Measurements from ENCODE around the gene HSPA2.

Gene HSPA2

DNA sequence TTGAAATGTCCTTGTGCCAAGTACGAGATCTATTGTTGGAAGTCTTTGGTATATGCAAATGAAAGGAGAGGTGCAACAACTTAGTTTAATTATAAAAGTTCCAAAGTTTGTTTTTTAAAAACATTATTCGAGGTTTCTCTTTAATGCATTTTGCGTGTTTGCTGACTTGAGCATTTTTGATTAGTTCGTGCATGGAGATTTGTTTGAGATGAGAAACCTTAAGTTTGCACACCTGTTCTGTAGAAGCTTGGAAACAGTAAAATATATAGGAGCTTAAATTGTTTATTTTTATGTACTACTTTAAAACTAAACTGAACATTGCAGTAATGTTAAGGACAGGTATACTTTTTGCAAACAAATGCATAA is 2.3 kb downstream of the HSPA2 start:
- Histone ChIP-seq H3K14ac (ENCODE audit: low read length in 2 of 2) (no peak overlapping the region), H2BK15ac (ENCODE audit: low read depth, poor library complexity, severe bottlenecking) (no peak overlapping the region), H2BK120ac (ENCODE audit: low read depth, low read length) (no peak overlapping the region), H3K9ac (ENCODE audit: low read length) (no peak overlapping the region), H3K4me1 (ENCODE audit: control insufficient read depth, insufficient read depth, low read depth, low read length) (peaks cover 1% of the 10 kb centered on the region), H3K36me3 (ENCODE audit: control insufficient read depth in 1 of 2, insufficient read depth in 2 of 2, low read depth in 1 of 2, low read length in 2 of 2) (peaks cover 0 to 10% of the 10 kb centered on the region in 2 experiments), H3K27me3 (ENCODE audit: control insufficient read depth in 1 of 2, insufficient read depth in 1 of 2, low read length in 2 of 2) (peaks cover 0 to 28% of the 10 kb centered on the region in 2 experiments), H3K4ac (ENCODE audit: low read depth in 1 of 2, low read length in 2 of 2) (no peak overlapping the region), H3K4me2 (ENCODE audit: low read length, poor library complexity, severe bottlenecking) (no peak overlapping the region), H3K4me3 (ENCODE audit: insufficient read depth in 1 of 2, low read depth in 1 of 2, low read length in 2 of 2) (peak overlapping the region in 1 of 2 experiments; percentile 78), H2BK12ac (ENCODE audit: low read length in 2 of 2) (no peak overlapping the region), H3K79me1 (replicated peaks; ENCODE audit: low read length, poor library complexity, severe bottlenecking) (no peaks in the 10 kb centered on the region), H2AFZ (ENCODE audit: low read depth, low read length) (no peak overlapping the region), H4K91ac (ENCODE audit: low read length) (no peak overlapping the region), H3K9me3 (ENCODE audit: control insufficient read depth, low read length) (peaks cover 8% of the 10 kb centered on the region), H3K23ac (ENCODE audit: low read length in 2 of 2) (no peak overlapping the region), H3K27ac (ENCODE audit: low read length, poor library complexity, severe bottlenecking) (no peak overlapping the region), H2BK5ac (ENCODE audit: low read depth, low read length, poor library complexity, severe bottlenecking) (no peak overlapping the region), H3K18ac (ENCODE audit: low read depth in 1 of 2, low read length in 2 of 2) (no peak overlapping the region), H2AK5ac (ENCODE audit: low read length, severe bottlenecking) (no peak overlapping the region), H4K8ac (ENCODE audit: low read length) (no peak overlapping the region)
- no peak for DNase-seq
- 96% methylated on average over 3 of the region's 4 CpGs for WGBS

DNA sequence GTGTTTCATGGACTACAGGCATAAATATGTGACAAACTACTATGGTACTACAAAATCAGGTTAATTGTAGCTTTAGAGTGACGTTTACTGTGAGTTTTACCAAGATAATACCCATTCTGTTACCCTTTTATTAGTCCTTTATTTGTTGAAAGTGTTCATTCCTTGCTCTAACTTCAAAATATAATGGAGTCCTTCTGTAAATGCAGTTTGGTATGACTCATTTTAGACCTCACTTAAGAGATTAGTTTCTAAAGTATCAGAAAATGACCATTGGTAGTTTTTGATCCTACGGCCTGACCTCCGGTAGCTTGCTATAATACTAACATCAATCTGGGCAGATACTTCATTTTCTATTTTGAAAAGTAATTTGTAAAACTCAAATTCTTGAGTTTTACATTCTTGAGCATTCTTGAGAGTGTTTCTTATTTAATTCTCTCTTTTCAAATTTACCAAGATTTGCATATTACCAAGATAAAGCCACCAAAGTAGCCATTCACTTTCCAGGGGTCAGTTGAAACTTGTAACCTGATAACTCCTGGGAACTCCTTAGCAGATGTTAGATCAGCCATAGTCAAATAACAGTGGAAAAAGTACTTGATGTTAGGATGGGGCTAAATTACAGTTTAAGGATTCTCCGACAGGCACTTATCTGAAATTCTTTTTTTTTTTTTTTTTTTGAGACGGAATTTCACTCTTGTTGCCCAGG is 4.2 kb downstream of the HSPA2 start:
- H2AK5ac ChIP-seq (ENCODE audit: low read length, severe bottlenecking), result no peak overlapping the region
- H2BK12ac ChIP-seq (ENCODE audit: low read length in 2 of 2), result no peak overlapping the region
- no peak overlapping the region for H4K91ac ChIP-seq (ENCODE audit: low read length)
- peaks cover 8% of the 10 kb centered on the region for H3K9me3 ChIP-seq (ENCODE audit: control insufficient read depth, low read length)
- H3K23ac ChIP-seq (ENCODE audit: low read length in 2 of 2), result no peak overlapping the region
- H3K4me1 ChIP-seq (ENCODE audit: control insufficient read depth, insufficient read depth, low read depth, low read length), result peaks cover under 1% of the 10 kb centered on the region
- H2BK5ac ChIP-seq (ENCODE audit: low read depth, low read length, poor library complexity, severe bottlenecking), result no peak overlapping the region
- H3K36me3 ChIP-seq (ENCODE audit: control insufficient read depth in 1 of 2, insufficient read depth in 2 of 2, low read depth in 1 of 2, low read length in 2 of 2), result peaks cover 0 to 10% of the 10 kb centered on the region in 2 experiments
- no peak overlapping the region for H3K4me2 ChIP-seq (ENCODE audit: low read length, poor library complexity, severe bottlenecking)
- no peak overlapping the region for H3K18ac ChIP-seq (ENCODE audit: low read depth in 1 of 2, low read length in 2 of 2)
- H2AFZ ChIP-seq (ENCODE audit: low read depth, low read length), result no peak overlapping the region
- H3K27ac ChIP-seq (ENCODE audit: low read length, poor library complexity, severe bottlenecking), result no peak overlapping the region
- H2BK120ac ChIP-seq (ENCODE audit: low read depth, low read length), result no peak overlapping the region
- no peaks in the 10 kb centered on the region for H3K79me1 ChIP-seq (replicated peaks; ENCODE audit: low read length, poor library complexity, severe bottlenecking)
- peak; percentile 32 for DNase-seq
- H3K4me3 ChIP-seq (ENCODE audit: insufficient read depth in 1 of 2, low read depth in 1 of 2, low read length in 2 of 2), result no peak overlapping the region
- WGBS, result 68% methylated on average over 4 of the region's 5 CpGs
- no peak overlapping the region for H3K4ac ChIP-seq (ENCODE audit: low read depth in 1 of 2, low read length in 2 of 2)
- no peak overlapping the region for H4K8ac ChIP-seq (ENCODE audit: low read length)
- no peak overlapping the region for H3K9ac ChIP-seq (ENCODE audit: low read length)
- peaks cover 0 to 33% of the 10 kb centered on the region in 2 experiments for H3K27me3 ChIP-seq (ENCODE audit: control insufficient read depth in 1 of 2, insufficient read depth in 1 of 2, low read length in 2 of 2)
- H2BK15ac ChIP-seq (ENCODE audit: low read depth, poor library complexity, severe bottlenecking), result no peak overlapping the region
- H3K14ac ChIP-seq (ENCODE audit: low read length in 2 of 2), result no peak overlapping the region

DNA sequence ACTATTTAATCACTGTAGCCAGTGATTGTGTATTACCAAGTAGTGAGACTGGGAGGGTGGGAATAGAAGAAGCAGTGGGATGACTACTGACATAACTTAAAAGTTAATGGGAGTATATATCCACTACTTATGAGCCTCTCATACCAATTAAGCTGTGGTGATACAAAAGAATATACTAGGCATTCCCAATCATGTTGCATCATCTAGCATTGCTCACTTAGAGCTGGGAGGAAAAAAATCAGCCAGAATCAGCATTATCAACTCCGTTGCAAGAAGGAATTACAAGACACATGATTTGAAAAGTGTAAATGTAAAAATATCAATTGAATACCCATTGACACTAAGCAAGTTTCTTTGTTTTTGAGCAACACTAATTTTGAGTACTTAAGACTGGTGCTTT is 8.5 kb downstream of the HSPA2 start:
- WGBS, result no CpG with 5 or more reads among the region's 1 CpG
- Histone ChIP-seq H4K8ac (ENCODE audit: low read length) (no peak overlapping the region), H3K18ac (ENCODE audit: low read depth in 1 of 2, low read length in 2 of 2) (no peak overlapping the region), H3K23ac (ENCODE audit: low read length in 2 of 2) (no peak overlapping the region), H3K4me3 (ENCODE audit: insufficient read depth in 1 of 2, low read depth in 1 of 2, low read length in 2 of 2) (no peak overlapping the region), H3K36me3 (ENCODE audit: control insufficient read depth in 1 of 2, insufficient read depth in 2 of 2, low read depth in 1 of 2, low read length in 2 of 2) (no peaks in the 10 kb centered on the region), H2AFZ (ENCODE audit: low read depth, low read length) (no peak overlapping the region), H3K4me1 (ENCODE audit: control insufficient read depth, insufficient read depth, low read depth, low read length) (peaks cover 6% of the 10 kb centered on the region), H3K4ac (ENCODE audit: low read depth in 1 of 2, low read length in 2 of 2) (no peak overlapping the region), H3K9ac (ENCODE audit: low read length) (no peak overlapping the region), H3K79me1 (replicated peaks; ENCODE audit: low read length, poor library complexity, severe bottlenecking) (no peaks in the 10 kb centered on the region), H3K14ac (ENCODE audit: low read length in 2 of 2) (no peak overlapping the region), H3K27me3 (ENCODE audit: control insufficient read depth in 1 of 2, insufficient read depth in 1 of 2, low read length in 2 of 2) (peaks cover 0 to 24% of the 10 kb centered on the region in 2 experiments), H2BK15ac (ENCODE audit: low read depth, poor library complexity, severe bottlenecking) (no peak overlapping the region), H2BK120ac (ENCODE audit: low read depth, low read length) (no peak overlapping the region), H2AK5ac (ENCODE audit: low read length, severe bottlenecking) (no peak overlapping the region), H3K9me3 (ENCODE audit: control insufficient read depth, low read length) (no peaks in the 10 kb centered on the region), H2BK12ac (ENCODE audit: low read length in 2 of 2) (no peak overlapping the region), H2BK5ac (ENCODE audit: low read depth, low read length, poor library complexity, severe bottlenecking) (no peak overlapping the region), H3K27ac (ENCODE audit: low read length, poor library complexity, severe bottlenecking) (no peak overlapping the region), H4K91ac (ENCODE audit: low read length) (no peak overlapping the region), H3K4me2 (ENCODE audit: low read length, poor library complexity, severe bottlenecking) (no peak overlapping the region)
- no peak for DNase-seq

DNA sequence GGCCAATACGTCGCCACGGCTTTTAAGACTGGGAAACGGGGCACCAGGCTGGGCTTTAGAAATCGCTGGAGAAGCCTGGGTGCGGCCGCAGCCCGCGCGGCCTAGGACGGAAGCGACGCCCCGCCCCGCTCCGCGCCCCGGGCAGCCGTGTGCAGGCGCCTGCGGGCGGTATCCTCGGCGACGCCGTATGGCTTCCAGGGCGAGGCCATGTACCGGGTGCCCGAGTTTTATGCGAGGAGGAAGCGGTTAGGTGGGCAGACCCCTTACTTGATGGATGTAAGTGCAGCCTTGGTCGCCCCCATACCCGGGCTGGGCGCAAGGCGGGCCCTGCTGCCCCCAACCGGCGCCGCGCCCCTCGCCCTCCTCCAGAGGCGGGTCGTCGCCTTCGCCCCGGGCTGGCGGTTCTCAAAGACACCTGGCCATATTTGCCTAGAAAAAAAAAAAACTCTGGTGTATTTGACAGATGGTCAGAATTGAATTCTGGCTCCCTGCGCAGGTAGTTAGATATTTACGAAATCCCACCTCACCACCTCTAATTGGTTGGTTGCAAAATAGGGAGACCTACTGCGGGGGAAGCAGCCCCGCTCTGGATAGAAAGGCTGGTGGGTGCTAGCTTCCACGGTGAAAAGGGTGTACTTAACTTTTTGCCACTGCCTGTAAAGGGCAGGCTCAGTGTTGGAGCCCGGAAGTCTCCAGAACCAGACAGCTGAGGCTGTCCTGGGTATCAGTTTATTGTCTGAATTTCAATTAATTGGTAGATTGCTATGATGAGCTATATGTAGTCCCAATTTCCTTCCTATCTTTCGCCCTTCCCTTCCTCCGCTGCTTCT is 9.5 kb downstream of the HSPA2 start, which contains the start of gene PPP1R36:
Gene PPP1R36 (plus strand): TSS at position 171 of the 830 bp plus-strand sequence. CDS start 37 bp downstream, at position 208.
- DNase-seq, result peak; percentile 30

More for the DNA sequence above, 9.5 kb downstream of the HSPA2 start, which contains the start of gene PPP1R36:
- Histone ChIP-seq H3K4me3 (ENCODE audit: insufficient read depth in 1 of 2, low read depth in 1 of 2, low read length in 2 of 2) (peak within 1 kb of the TSS; percentile 57 to 62), H2BK15ac (ENCODE audit: low read depth, poor library complexity, severe bottlenecking) (no peak within 1 kb of the TSS), H3K23ac (ENCODE audit: low read length in 2 of 2) (peak within 1 kb of the TSS in 1 of 2 experiments; percentile 14), H2BK12ac (ENCODE audit: low read length in 2 of 2) (peak within 1 kb of the TSS; percentile 84 to 85), H3K27me3 (ENCODE audit: control insufficient read depth in 1 of 2, insufficient read depth in 1 of 2, low read length in 2 of 2) (peaks cover 0 to 24% of the 10 kb centered on the region in 2 experiments), H2AK5ac (ENCODE audit: low read length, severe bottlenecking) (no peak within 1 kb of the TSS), H3K4me2 (ENCODE audit: low read length, poor library complexity, severe bottlenecking) (peak within 1 kb of the TSS; percentile 97), H3K14ac (ENCODE audit: low read length in 2 of 2) (peak within 1 kb of the TSS in 1 of 2 experiments; percentile 75), H3K9me3 (ENCODE audit: control insufficient read depth, low read length) (no peaks in the 10 kb centered on the region), H4K91ac (ENCODE audit: low read length) (peak within 1 kb of the TSS; percentile 73), H3K9ac (ENCODE audit: low read length) (peak within 1 kb of the TSS; percentile 47), H2BK5ac (ENCODE audit: low read depth, low read length, poor library complexity, severe bottlenecking) (peak within 1 kb of the TSS; percentile 51), H3K27ac (ENCODE audit: low read length, poor library complexity, severe bottlenecking) (no peak within 1 kb of the TSS), H4K8ac (ENCODE audit: low read length) (peak within 1 kb of the TSS; percentile 97), H3K36me3 (ENCODE audit: control insufficient read depth in 1 of 2, insufficient read depth in 2 of 2, low read depth in 1 of 2, low read length in 2 of 2) (no peaks in the 10 kb centered on the region), H3K4me1 (ENCODE audit: control insufficient read depth, insufficient read depth, low read depth, low read length) (peaks cover 6% of the 10 kb centered on the region), H3K4ac (ENCODE audit: low read depth in 1 of 2, low read length in 2 of 2) (peak within 1 kb of the TSS; percentile 66 to 73), H3K18ac (ENCODE audit: low read depth in 1 of 2, low read length in 2 of 2) (peak within 1 kb of the TSS; percentile 85 to 88), H2BK120ac (ENCODE audit: low read depth, low read length) (peak within 1 kb of the TSS; percentile 82), H3K79me1 (replicated peaks; ENCODE audit: low read length, poor library complexity, severe bottlenecking) (no peaks in the 10 kb centered on the region), H2AFZ (ENCODE audit: low read depth, low read length) (peak within 1 kb of the TSS; percentile 56)
- 6% methylated on average over 50 of the region's 54 CpGs for WGBS
